ENCODE data around the gene HLA-E.

- TF ChIP-seq SIN3A (IDR thresholded peaks at IDR 0.05; ENCODE audit: low read depth, low read length) (no peak), POLR2AphosphoS5 (IDR thresholded peaks at IDR 0.05; ENCODE audit: low read length) (no peak), JUNB (IDR thresholded peaks at IDR 0.05) (no peak), CTCF (IDR thresholded peaks at IDR 0.05 in 2 of 3, conservative IDR thresholded peaks at IDR 0.05 in 1 of 3; ENCODE audit: control insufficient read depth in 2 of 3, extremely low read depth in 1 of 3, insufficient read depth in 1 of 3, low read depth in 3 of 3, low read length in 3 of 3) (no peak), SP1 (IDR thresholded peaks at IDR 0.05; ENCODE audit: low read depth, low read length) (no peak), NRF1 (conservative IDR thresholded peaks at IDR 0.05; ENCODE audit: low read depth, low read length) (no peak), IRF5 (IDR thresholded peaks at IDR 0.05; ENCODE audit: borderline replicate concordance) (no peak), TAF1 (IDR thresholded peaks at IDR 0.05; ENCODE audit: borderline replicate concordance, low read depth, low read length) (no peak), SRF (IDR thresholded peaks at IDR 0.05; ENCODE audit: low read depth in 2 of 2, low read length in 2 of 2) (no peak), MYC (IDR thresholded peaks at IDR 0.05; ENCODE audit: insufficient read depth, insufficient read length, insufficient replicate concordance, low read length, severe bottlenecking) (no peak), CHD4 (IDR thresholded peaks at IDR 0.05) (no peak), HCFC1 (IDR thresholded peaks at IDR 0.05; ENCODE audit: low read length) (no peak), IRF4 (IDR thresholded peaks at IDR 0.05; ENCODE audit: low read depth, low read length) (no peak), STAT1 (conservative IDR thresholded peaks at IDR 0.05) (no peak)
These were observed 26.8 kb upstream of the HLA-E start for GRCh38 chr6:30462482-30462881.

Measured in GM12878 (cell line).